ENCODE measurements around the gene GOLGA3. TPM values are rescaled to one million over a fixed set of nuclear protein-coding genes. Genes with fewer than 3 reads are reported as not detected.

GOLGA3 gene
- total and polyA plus RNA-seq, 2 donors from 2014 or later, result 7.7 to 53.0 TPM

DNA sequence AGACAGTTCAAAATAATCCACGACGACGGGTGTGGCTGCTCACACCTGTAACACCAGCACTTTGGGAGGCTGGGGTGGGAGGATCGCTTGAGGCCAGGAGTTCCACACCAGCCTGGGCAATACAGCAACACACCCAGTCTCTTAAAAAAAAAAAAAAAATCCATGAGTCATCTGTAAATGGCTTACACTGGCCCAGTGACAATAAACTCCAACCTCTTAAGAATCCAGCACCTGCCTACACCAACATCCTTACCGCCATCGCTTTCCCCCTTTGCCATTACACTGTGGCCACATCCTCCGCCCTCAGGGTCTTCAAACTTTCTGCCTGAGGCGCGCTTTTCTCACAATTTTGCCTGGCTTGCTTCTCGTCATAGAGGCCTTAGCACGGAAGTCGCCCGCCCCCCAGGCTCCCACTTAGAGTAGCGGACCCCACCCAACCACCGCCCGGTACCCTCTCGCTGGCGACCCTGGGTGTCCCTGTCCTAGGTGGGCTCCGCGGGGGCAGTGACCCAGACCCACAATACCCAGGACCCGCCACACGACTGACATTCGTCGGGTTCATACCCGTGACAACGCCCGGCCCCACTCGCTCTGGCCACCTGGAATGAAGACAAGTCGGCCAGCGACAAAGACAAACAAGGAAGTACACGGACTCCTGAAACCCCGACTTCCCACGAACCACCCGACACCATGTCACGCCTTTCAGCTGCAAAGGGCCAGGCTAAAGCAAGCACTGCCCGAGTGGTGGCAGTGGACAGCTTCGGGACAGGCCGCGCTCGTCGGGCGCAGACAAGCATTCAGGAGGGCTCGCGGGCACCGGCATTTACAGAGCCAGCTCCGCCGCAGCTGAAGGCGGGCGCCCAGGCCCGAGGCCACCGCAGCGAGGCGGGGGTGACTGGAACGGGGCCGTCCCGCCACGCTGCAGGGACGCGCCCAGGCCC, 636 bp downstream of the GOLGA3 start:
- FAIRE-seq (no peak), DNase-seq (peak in 3 of 5 donors; percentile 33 to 85 (median 59))
- peak overlapping the region; percentile 70 to 95 (median 86) for H3K4me3 ChIP-seq (ENCODE audit: low read length in 3 of 3)
- intact Hi-C loops (cut with DNase I), result no loop called here
- TF ChIP-seq, protein P1, sequence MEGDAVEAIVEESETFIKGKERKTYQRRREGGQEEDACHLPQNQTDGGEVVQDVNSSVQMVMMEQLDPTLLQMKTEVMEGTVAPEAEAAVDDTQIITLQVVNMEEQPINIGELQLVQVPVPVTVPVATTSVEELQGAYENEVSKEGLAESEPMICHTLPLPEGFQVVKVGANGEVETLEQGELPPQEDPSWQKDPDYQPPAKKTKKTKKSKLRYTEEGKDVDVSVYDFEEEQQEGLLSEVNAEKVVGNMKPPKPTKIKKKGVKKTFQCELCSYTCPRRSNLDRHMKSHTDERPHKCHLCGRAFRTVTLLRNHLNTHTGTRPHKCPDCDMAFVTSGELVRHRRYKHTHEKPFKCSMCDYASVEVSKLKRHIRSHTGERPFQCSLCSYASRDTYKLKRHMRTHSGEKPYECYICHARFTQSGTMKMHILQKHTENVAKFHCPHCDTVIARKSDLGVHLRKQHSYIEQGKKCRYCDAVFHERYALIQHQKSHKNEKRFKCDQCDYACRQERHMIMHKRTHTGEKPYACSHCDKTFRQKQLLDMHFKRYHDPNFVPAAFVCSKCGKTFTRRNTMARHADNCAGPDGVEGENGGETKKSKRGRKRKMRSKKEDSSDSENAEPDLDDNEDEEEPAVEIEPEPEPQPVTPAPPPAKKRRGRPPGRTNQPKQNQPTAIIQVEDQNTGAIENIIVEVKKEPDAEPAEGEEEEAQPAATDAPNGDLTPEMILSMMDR (IDR thresholded peaks at IDR 0.05; ENCODE audit: borderline replicate concordance, extremely low read depth, insufficient read depth), result no peak
- H3K27ac ChIP-seq (ENCODE audit: low read depth in 2 of 2, low read length in 2 of 2), result peak overlapping the region; percentile 5 to 32
- H3K4me1 ChIP-seq (ENCODE audit: control insufficient read depth in 2 of 3, insufficient read depth in 2 of 3, low read depth in 1 of 3, low read length in 3 of 3), result peaks cover 0 to 14% (median 8%) of the 10 kb centered on the region in 3 donors
- peak overlapping the region in 2 of 3 donors; percentile 80 to 85 for H3K9ac ChIP-seq (ENCODE audit: low read length in 3 of 3)
- no peaks in the 10 kb centered on the region for H3K9me3 ChIP-seq (ENCODE audit: control insufficient read depth in 2 of 3, insufficient read depth in 1 of 3, low read length in 3 of 3)
- H3K27me3 ChIP-seq (ENCODE audit: control insufficient read depth, insufficient read depth, low read length), result no peaks in the 10 kb centered on the region
- H3K36me3 ChIP-seq (ENCODE audit: control insufficient read depth in 2 of 3, insufficient read depth in 3 of 3, low read length in 3 of 3), result peaks cover 2 to 24% (median 13%) of the 10 kb centered on the region in 3 donors

DNA sequence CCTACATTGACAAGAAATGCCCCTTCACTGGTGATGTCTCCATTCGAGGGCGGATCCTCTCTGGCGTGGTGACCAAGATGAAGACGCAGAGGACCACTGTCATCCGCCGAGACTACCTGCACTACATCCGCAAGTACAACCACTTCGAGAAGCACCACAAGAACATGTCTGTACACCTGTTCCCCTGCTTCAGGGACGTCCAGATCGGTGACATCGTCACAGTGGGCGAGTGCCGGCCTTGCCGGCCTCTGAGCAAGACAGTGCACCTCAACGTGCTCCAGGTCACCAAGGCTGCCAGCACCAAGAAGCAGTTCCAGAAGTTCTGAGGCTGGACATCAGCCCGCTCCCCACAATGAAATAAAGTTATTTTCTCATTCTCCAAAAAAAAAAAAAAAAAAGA, 2.8 kb downstream of the GOLGA3 start:
- Histone ChIP-seq H3K9me3 (ENCODE audit: control insufficient read depth in 2 of 3, insufficient read depth in 1 of 3, low read length in 3 of 3) (no peaks in the 10 kb centered on the region), H3K4me1 (ENCODE audit: control insufficient read depth in 2 of 3, insufficient read depth in 2 of 3, low read depth in 1 of 3, low read length in 3 of 3) (peaks cover 0 to 14% (median 8%) of the 10 kb centered on the region in 3 donors), H3K9ac (ENCODE audit: low read length in 3 of 3) (no peak overlapping the region), H3K36me3 (ENCODE audit: control insufficient read depth in 2 of 3, insufficient read depth in 3 of 3, low read length in 3 of 3) (peaks cover 2 to 30% (median 11%) of the 10 kb centered on the region in 3 donors), H3K27me3 (ENCODE audit: control insufficient read depth, insufficient read depth, low read length) (no peaks in the 10 kb centered on the region), H3K27ac (ENCODE audit: low read depth in 2 of 2, low read length in 2 of 2) (no peak overlapping the region), H3K4me3 (ENCODE audit: low read length in 3 of 3) (no peak overlapping the region)
- no peak for FAIRE-seq
- intact Hi-C loops (cut with DNase I), result no loop called here
- TF ChIP-seq, protein P1 (IDR thresholded peaks at IDR 0.05; ENCODE audit: borderline replicate concordance, extremely low read depth, insufficient read depth), result no peak
- no peak for DNase-seq

DNA sequence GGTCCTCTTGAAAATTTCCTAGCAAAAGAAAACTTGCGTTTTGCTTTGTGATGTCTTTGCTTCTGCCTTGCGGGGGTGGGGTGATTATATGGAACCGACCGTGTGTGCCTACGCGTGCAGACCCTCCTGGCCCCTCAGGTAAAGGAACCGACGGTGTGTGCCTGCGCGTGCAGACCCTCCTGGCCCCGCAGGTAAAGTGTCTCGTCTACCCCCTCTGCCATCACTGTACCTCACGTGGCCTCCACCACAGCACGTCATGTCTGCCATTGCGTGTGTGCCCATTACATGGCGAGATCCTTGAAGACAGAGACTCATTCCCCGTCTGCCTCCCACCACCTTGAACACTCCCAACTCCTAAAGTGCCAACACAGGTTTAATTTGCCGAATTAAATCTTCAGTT, 3.6 kb downstream of the GOLGA3 start:
- H3K4me1 ChIP-seq (ENCODE audit: control insufficient read depth in 2 of 3, insufficient read depth in 2 of 3, low read depth in 1 of 3, low read length in 3 of 3), result peaks cover 0 to 14% (median 8%) of the 10 kb centered on the region in 3 donors
- TF ChIP-seq, protein P1 (IDR thresholded peaks at IDR 0.05; ENCODE audit: borderline replicate concordance, extremely low read depth, insufficient read depth), result no peak
- no peak overlapping the region for H3K9ac ChIP-seq (ENCODE audit: low read length in 3 of 3)
- H3K27ac ChIP-seq (ENCODE audit: low read depth in 2 of 2, low read length in 2 of 2), result no peak overlapping the region
- FAIRE-seq, result no peak
- H3K36me3 ChIP-seq (ENCODE audit: control insufficient read depth in 2 of 3, insufficient read depth in 3 of 3, low read length in 3 of 3), result peaks cover 2 to 34% (median 14%) of the 10 kb centered on the region in 3 donors
- no peaks in the 10 kb centered on the region for H3K27me3 ChIP-seq (ENCODE audit: control insufficient read depth, insufficient read depth, low read length)
- intact Hi-C loops (cut with DNase I), result no loop called here
- H3K9me3 ChIP-seq (ENCODE audit: control insufficient read depth in 2 of 3, insufficient read depth in 1 of 3, low read length in 3 of 3), result no peaks in the 10 kb centered on the region
- H3K4me3 ChIP-seq (ENCODE audit: low read length in 3 of 3), result no peak overlapping the region
- no peak for DNase-seq
